ENCODE results near the gene CAMKMT.

The CAMKMT gene

GRCh38 chr2:44519026-44519425, 157.3 kb downstream of the CAMKMT start:
- no peak for DNase-seq

GRCh38 chr2:44522846-44523245, 161.1 kb downstream of the CAMKMT start:
- no peak for DNase-seq

DNA sequence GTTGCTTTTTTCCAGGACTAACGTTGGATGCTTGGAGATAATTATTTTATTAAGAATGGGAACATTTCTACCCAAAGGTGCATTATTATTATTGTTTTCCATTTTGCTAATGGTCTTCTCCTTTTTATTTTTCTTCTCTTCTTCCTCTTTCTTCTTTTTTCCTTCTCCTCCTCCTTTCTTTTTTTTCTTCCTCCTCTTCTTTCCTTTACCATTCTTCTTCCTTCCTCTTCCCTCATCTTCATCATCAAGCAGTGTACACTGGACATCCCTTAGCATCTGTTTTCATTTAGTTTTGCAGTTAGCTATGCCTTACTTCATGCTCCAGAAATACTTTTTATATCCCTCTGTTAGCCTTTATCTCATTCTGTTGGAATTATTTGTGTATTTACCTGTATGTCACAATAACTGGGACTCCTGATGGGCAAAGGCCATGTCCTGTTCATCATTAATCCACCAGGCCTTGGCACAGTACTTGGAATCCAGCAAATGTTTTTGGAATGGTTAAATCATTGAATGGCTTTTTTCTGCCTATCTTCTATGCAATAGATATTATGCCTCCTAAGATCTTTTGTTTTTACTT, 162.7 kb downstream of the CAMKMT start:
- DNase-seq = no peak

DNA sequence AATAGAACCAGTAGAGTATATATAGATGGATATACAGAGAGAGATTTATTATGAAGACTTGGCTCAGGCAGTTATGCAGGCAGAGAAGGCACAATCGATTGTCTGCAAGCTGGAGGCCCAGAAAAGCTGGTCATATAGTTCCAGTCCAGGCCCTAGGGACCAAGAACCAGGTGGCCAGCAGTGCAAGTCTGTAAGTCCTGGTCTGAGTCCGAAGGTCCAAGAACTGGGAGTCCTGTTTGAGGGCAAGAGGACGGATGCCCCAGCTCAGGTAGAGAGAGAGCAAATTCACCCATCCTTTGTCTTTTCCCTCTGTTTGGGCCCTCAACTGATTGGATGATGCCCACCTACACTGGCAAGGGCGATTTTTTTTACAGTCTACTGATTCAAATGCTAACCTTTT, 164.6 kb downstream of the CAMKMT start:
- DNase-seq = no peak

DNA sequence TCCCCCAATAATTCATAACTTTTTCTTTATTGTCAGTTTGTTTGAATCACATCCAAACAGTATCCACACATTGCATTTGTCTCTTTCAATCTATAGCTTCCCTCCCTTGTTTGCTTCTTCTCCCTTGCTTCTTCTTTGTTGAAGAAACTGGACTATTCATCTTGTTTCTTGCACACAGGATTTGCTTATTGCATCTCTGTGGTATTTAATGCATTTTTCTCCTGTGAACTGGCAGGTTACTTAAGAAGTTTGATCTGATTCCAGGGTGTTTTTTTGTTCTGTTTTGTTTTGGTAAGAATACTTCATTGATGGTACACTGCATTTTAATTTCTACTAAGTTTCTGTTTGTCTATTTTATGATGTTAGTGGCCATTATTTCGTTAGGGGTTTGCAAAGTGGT, 166.8 kb downstream of the CAMKMT start:
- DNase-seq = no peak

DNA sequence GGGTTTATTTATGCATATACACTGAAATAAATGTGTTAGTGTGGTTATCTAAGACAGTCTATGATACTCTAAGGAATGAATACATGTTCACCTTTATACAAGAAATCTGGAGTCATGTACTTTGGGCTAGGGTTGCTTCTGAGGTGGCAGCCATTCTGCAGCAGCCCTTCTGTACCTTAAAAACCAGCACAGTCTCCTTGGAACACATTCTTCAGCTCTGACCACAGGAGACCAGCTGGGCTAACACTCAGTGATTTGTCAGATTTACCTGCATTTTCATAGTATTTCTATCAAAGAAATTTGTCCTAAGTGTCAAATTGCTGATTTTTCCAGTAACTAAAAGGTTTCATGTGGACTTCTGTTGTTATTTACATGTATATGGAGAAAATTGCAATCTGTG, 167.7 kb downstream of the CAMKMT start:
- no peak for DNase-seq

DNA sequence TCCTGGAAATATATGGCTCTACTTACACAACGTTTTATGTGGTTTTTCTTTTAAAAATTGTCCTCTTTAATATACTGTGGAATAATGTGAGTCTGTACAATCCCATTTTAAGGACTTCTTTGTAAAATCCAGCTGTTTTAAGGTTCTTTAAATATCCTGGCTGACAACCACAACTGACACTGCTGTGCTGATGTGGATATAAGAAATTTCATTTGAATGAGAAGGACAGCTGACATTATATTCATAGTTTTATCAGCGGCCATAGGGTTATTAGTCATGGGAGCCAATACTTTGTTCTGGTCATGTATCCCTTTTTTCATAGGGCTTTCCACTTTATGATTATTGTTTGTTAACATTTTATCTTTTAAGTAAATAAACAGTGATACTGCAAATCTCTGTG, 169.5 kb downstream of the CAMKMT start:
- no peak for DNase-seq

DNA sequence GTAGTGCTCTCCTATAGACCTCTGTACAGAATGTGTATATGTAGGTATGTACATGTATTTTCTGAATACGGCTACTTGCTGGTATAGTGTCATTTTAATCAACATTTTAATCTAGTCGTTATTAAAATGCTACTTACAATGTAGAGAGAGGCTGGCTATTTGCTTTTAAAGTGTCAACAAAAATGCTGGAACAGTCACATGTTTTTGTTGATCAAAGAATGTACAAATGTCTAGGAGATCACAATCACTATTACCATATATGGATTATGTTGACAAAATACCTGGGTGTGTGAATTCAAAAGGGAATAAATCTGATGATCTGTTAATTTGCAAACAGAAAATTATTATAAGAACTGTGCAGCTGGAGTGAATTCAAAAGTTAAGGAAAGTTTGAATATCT, 170.3 kb downstream of the CAMKMT start:
- DNase-seq = no peak

DNA sequence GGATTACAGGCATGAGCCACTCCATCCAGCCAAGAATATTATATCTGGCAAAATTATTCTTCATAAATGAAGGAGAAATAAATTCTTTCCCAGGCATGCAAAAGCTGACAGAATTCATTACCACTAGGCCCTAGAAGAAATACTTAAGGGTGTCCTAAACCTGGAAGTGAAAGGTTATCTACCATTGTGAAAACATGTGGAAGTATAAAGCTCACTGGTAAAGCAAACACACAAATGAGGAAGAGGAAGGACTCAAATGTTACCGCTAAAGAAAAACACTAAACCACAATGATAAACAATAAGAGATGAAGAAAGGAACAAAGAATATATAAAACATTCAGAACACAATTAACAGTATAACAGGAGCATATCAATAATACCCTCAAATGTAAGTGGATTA, 171.8 kb downstream of the CAMKMT start:
- DNase-seq = no peak

- DNase-seq = no peak
Measured at GRCh38 chr2:44535376-44535775, 173.6 kb downstream of the CAMKMT start.

- no peak for DNase-seq
Measured at GRCh38 chr2:44537264-44537663, 175.5 kb downstream of the CAMKMT start.

DNA sequence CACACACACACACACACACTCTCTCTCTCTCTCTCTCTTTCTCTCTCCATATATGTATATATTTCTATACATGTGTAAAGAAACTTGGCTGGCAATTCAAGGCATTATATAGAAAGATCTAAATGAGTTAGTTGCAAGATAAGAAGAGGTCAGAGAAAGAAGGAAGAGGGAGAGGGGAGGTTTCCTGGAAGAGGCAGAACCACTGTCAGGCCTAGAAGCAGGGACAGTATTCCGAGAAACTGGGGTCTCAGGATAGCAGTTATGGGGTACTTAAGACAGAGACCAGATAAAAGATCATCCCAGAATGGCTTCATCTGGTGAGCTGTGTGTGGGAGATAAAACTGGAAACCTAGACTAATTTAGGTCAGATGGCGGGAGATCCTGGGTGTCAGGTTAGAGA, 180.8 kb downstream of the CAMKMT start:
- no peak for DNase-seq

- DNase-seq = no peak
Measured at GRCh38 chr2:44543773-44544725, 182.3 kb downstream of the CAMKMT start.

DNA sequence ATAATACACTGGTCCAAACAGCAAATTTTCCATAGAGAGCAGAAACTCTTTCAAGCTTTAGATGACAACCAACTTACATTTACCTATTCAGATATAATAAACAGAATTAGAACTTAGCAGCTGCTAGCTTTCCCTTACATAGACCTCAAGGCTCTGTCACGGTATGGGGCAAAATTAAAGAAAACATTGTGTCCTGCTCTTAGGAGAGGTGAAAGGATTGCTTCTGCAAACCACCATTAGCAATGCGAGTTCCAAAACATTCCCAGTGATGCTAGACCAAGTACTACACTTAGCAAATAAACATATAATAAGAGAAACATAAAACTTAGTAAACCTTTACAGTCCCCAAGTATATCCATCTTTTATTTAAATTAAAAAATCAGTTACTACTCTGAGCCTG, 183.3 kb downstream of the CAMKMT start:
- no peak for DNase-seq

DNA sequence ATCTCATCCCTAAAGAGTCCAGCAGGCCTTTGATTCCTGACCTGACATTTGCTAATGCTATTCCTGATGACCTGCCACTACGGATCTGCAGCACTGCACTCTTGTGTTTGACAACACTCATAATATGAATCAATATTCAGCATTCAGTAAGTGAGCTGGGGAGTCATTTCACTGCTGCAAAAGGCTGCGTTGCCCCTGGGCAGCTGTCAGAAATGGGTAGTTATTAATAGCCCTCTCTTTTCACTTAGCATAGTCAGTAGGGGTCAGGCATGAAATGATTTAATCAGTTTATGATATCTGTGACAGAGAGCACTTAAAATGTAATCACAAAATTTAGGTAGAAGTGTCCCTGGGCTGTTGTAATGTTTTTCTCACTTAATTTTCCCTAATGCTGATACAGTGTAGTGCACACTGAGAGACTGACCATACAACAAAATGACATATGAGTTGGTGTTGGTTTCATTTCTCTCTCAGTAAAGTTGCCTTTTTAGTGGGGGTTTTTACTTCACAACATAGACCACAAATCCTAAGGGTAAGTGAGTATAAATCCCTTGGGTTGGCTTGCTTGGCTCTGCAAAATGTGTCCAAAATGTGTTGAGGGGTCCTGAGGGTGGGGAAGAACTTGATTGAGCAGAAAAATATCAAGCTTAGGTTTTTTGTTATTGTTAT, 184.8 kb downstream of the CAMKMT start:
- DNase-seq = no peak

- DNase-seq = no peak
Measured at GRCh38 chr2:44547718-44548117, 186.0 kb downstream of the CAMKMT start.

- DNase-seq = no peak
Measured at GRCh38 chr2:44548221-44549098, 186.7 kb downstream of the CAMKMT start.

GRCh38 chr2:44549099-44549471, 187.3 kb downstream of the CAMKMT start:
- DNase-seq = no peak

DNA sequence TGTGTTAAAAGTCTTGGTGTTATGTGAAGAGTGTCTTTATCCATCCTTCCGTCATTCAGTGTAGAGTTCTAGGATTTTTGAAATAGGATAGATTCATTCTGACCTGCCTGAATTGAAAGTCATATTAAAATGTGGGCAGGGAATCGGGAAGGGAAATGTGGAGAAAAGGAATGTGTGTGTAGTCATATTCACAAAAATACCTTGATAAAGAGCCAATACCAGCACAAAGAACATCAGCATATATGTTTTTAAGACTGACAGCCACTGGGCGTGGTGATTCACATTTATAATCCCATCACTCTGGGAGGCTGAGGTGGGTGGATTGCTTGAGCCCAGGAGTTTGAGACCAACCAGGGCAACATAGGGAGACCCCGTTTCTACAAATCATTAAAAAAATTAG, 188.1 kb downstream of the CAMKMT start:
- DNase-seq = no peak

DNA sequence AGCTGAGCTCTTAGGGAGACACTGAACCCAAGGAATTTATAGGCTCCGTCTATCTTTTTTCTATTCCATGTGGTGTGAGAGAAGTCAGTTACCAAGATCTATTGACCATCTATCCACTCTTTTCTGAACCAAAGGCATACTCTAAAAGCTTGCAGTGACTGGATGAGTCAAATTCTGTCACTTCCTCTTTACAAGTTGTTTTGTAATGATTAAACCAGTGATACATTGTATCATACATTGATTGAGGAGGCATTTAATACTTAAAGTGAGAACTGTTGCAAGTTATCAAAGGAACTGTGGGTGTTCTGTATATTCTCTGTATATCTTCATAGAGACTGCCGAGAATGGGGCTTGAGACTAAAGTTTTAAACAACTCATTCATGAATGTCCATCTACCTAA, 188.8 kb downstream of the CAMKMT start:
- no peak for DNase-seq

GRCh38 chr2:44551497-44551896, 189.8 kb downstream of the CAMKMT start:
- no peak for DNase-seq

- no peak for DNase-seq
Measured at GRCh38 chr2:44553456-44553855, 191.7 kb downstream of the CAMKMT start.

DNA sequence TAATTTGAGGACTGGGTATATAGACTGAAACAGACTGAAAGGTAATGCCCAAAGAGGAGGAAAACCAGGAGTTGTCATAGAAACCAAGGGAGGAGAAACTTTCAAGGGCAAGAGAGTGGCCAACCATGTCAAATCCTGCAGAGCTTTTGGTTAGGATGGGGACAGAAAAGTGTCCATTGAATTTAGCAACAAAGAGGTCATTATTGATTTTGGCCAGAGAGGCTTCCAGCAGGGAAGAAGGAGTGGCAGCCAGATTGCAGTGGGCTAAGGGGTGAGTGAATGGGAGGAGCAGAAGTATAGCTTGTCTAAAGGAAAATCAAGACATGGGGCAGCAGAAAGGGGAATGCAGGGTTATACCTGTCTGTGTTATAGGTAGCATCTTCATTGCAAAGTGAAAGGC, 194.0 kb downstream of the CAMKMT start:
- DNase-seq = no peak
